Measurements from ENCODE around the gene AFAP1L2. TPM values are rescaled to one million over a fixed set of nuclear protein-coding genes. Genes with fewer than 3 reads are reported as not detected.
"Not testable (repeated sequence)": the region's sequence is repeated elsewhere in the genome, so short reads cannot be mapped to it uniquely, and the experiment has no call there.

AFAP1L2 gene
- polyA plus RNA-seq, 2 donors, result 7.8 to 8.2 TPM

- H3K4me1 ChIP-seq (ENCODE audit: control insufficient read depth in 2 of 2, insufficient read depth in 2 of 2, low read length in 1 of 2), result peaks cover 6 to 17% of the 10 kb centered on the region in 2 donors
- H3K27me3 ChIP-seq (ENCODE audit: control insufficient read depth in 1 of 2, insufficient read depth in 2 of 2, low read length in 2 of 2), result no peaks in the 10 kb centered on the region
- peaks cover 0 to 2% of the 10 kb centered on the region in 2 donors for H3K36me3 ChIP-seq (ENCODE audit: control insufficient read depth in 2 of 2, insufficient read depth in 2 of 2, low read length in 1 of 2)
- no peak overlapping the region for H3K27ac ChIP-seq (ENCODE audit: low read depth in 2 of 2, low read length in 1 of 2)
- WGBS, 2 donors, result 67 to 71% methylated on average over 6 of the region's 6 CpGs
- no peaks in the 10 kb centered on the region for H3K9me3 ChIP-seq (ENCODE audit: control insufficient read depth in 2 of 2, insufficient read depth in 1 of 2, low read depth in 1 of 2, low read length in 1 of 2)
- H3K4me3 ChIP-seq (ENCODE audit: low read depth in 1 of 2, low read length in 2 of 2), result no peak overlapping the region
Observed at GRCh38 chr10:114334301-114334700, 70.0 kb downstream of the AFAP1L2 start.

- H3K36me3 ChIP-seq (ENCODE audit: control insufficient read depth in 2 of 2, insufficient read depth in 2 of 2, low read length in 1 of 2); H3K4me3 ChIP-seq (ENCODE audit: low read depth in 1 of 2, low read length in 2 of 2); H3K27me3 ChIP-seq (ENCODE audit: control insufficient read depth in 1 of 2, insufficient read depth in 2 of 2, low read length in 2 of 2); H3K27ac ChIP-seq (ENCODE audit: low read depth in 2 of 2, low read length in 1 of 2); H3K9me3 ChIP-seq (ENCODE audit: control insufficient read depth in 2 of 2, insufficient read depth in 1 of 2, low read depth in 1 of 2, low read length in 1 of 2): not testable (repeated sequence)
- WGBS, 2 donors, result 89 to 92% methylated on average over 5 of the region's 5 CpGs
- H3K4me1 ChIP-seq (ENCODE audit: control insufficient read depth in 2 of 2, insufficient read depth in 2 of 2, low read length in 1 of 2), result peaks cover 6 to 21% of the 10 kb centered on the region in 2 donors
Observed at GRCh38 chr10:114333441-114333840, 70.9 kb downstream of the AFAP1L2 start.

DNA sequence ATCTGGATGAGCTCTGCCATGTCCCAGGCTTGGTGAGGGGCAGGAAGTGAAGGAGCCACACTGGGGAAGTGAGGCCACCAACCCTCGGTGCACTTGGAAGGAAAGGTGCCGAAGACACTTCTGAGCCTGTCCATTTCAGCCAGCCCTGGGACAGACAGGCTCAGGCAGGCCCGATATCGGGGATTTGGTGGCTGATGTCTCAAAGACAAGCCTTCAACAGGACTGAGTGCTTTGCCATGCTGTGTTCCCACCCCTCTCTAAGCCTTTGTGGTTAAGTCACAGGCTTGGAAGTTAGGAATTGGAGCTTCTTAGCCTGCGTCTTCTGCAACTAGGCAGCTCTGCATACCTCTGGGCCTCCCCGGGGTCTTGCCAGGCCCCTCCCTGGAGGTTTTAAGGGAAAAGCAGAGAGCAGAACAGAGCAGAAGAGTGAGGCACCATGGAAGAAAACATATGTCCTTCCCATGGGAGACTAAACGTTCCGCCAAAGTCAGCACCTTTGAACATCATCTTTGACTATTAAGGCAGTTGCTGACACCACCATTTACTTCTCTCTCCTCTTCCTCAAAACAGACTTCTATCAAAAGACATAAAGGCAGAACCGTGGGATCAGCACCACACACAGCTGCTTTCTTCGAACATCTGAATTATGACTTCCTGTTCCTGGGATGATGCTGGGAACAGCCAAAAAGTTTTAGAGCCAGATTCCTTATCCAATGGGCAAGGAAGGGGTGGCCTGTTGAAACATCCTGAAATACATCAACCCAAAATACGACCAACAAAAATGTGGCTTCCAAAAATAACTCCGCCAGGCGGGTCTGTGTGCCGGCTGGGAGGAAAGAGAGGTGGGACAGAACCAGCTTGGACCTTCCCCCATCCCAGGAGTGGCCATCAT lies 71.8 kb downstream of the AFAP1L2 start:
- no peak overlapping the region for H3K4me3 ChIP-seq (ENCODE audit: low read depth in 1 of 2, low read length in 2 of 2)
- no peaks in the 10 kb centered on the region for H3K9me3 ChIP-seq (ENCODE audit: control insufficient read depth in 2 of 2, insufficient read depth in 1 of 2, low read depth in 1 of 2, low read length in 1 of 2)
- H3K27ac ChIP-seq (ENCODE audit: low read depth in 2 of 2, low read length in 1 of 2), result peak overlapping the region; percentile 1 to 34
- whole genome bisulfite sequencing, 2 donors, result 53 to 60% methylated on average over 14 of the region's 14 CpGs
- peaks cover 4 to 17% of the 10 kb centered on the region in 2 donors for H3K4me1 ChIP-seq (ENCODE audit: control insufficient read depth in 2 of 2, insufficient read depth in 2 of 2, low read length in 1 of 2)
- no peaks in the 10 kb centered on the region for H3K27me3 ChIP-seq (ENCODE audit: control insufficient read depth in 1 of 2, insufficient read depth in 2 of 2, low read length in 2 of 2)
- H3K36me3 ChIP-seq (ENCODE audit: control insufficient read depth in 2 of 2, insufficient read depth in 2 of 2, low read length in 1 of 2), result peaks cover 0 to 6% of the 10 kb centered on the region in 2 donors

DNA sequence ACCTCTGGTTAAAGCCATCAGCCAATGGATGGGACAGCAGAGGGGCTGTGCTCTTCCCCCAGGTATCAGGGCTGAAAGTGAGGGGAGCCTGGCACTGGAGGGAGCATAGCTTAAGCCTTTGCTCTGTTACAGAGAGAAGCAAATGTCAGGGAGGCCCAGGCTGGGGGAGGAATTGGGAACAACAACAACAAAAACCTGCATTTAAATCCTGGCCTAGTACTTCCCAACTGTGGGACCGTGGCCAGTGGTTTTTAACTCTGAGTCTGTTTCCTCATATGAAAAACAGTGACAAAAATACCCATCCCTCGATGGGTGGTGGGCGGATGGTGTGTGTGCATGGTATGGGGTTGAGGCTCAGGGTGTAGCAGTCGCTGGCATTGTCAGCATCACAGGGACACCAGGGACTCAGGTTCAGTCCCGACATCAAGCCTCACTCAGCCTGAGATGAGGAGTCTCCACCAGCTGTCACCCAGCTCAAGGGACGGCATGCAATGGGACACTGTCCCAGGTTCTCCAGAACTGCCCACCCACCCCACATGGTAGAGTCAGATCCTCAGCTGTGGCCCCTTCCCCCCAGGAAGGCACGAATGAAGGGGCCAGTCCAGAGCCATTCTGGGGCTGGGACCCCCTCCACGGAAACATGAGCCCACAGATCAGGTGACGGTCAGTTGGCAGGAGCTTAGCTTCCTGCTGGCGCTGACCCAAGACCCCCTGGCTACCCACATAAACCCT lies 74.5 kb downstream of the AFAP1L2 start:
- Histone ChIP-seq H3K27me3 (ENCODE audit: control insufficient read depth in 1 of 2, insufficient read depth in 2 of 2, low read length in 2 of 2) (no peaks in the 10 kb centered on the region), H3K4me1 (ENCODE audit: control insufficient read depth in 2 of 2, insufficient read depth in 2 of 2, low read length in 1 of 2) (peaks cover 2 to 8% of the 10 kb centered on the region in 2 donors), H3K27ac (ENCODE audit: low read depth in 2 of 2, low read length in 1 of 2) (no peak overlapping the region), H3K4me3 (ENCODE audit: low read depth in 1 of 2, low read length in 2 of 2) (no peak overlapping the region), H3K9me3 (ENCODE audit: control insufficient read depth in 2 of 2, insufficient read depth in 1 of 2, low read depth in 1 of 2, low read length in 1 of 2) (no peaks in the 10 kb centered on the region), H3K36me3 (ENCODE audit: control insufficient read depth in 2 of 2, insufficient read depth in 2 of 2, low read length in 1 of 2) (peaks cover 0 to 6% of the 10 kb centered on the region in 2 donors)
- 73 to 75% methylated on average over 10 of the region's 10 CpGs for WGBS, 2 donors

DNA sequence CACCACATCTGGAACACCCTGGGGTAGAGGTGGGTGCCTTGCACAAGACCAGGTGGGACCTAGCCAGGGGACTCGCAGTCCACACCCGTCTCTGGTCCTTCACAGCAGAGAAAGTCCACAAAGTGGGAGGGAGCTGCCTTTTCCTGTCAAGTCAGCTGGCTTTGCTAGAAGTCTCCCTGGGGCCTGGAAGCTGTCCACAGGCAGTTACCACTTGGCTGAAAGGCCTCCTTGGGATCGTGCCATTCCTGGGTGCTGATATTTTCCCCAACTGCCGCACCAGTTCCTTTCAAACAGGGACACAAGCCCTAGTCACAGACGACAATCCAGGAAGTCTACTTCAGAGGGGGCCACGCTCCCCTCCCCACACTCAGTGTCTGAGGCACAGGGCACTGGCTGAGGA lies 75.4 kb downstream of the AFAP1L2 start:
- Histone ChIP-seq H3K36me3 (ENCODE audit: control insufficient read depth in 2 of 2, insufficient read depth in 2 of 2, low read length in 1 of 2) (peaks cover 0 to 6% of the 10 kb centered on the region in 2 donors), H3K27me3 (ENCODE audit: control insufficient read depth in 1 of 2, insufficient read depth in 2 of 2, low read length in 2 of 2) (no peaks in the 10 kb centered on the region), H3K4me3 (ENCODE audit: low read depth in 1 of 2, low read length in 2 of 2) (no peak overlapping the region), H3K9me3 (ENCODE audit: control insufficient read depth in 2 of 2, insufficient read depth in 1 of 2, low read depth in 1 of 2, low read length in 1 of 2) (no peaks in the 10 kb centered on the region), H3K4me1 (ENCODE audit: control insufficient read depth in 2 of 2, insufficient read depth in 2 of 2, low read length in 1 of 2) (peaks cover 2 to 8% of the 10 kb centered on the region in 2 donors), H3K27ac (ENCODE audit: low read depth in 2 of 2, low read length in 1 of 2) (no peak overlapping the region)
- 44 to 68% methylated on average over 6 of the region's 6 CpGs for WGBS, 2 donors

- WGBS, 2 donors, result 74 to 78% methylated on average over 6 of the region's 6 CpGs
- Histone ChIP-seq H3K27me3 (ENCODE audit: control insufficient read depth in 1 of 2, insufficient read depth in 2 of 2, low read length in 2 of 2) (no peaks in the 10 kb centered on the region), H3K36me3 (ENCODE audit: control insufficient read depth in 2 of 2, insufficient read depth in 2 of 2, low read length in 1 of 2) (peaks cover 0 to 6% of the 10 kb centered on the region in 2 donors), H3K4me1 (ENCODE audit: control insufficient read depth in 2 of 2, insufficient read depth in 2 of 2, low read length in 1 of 2) (peaks cover 2 to 8% of the 10 kb centered on the region in 2 donors), H3K9me3 (ENCODE audit: control insufficient read depth in 2 of 2, insufficient read depth in 1 of 2, low read depth in 1 of 2, low read length in 1 of 2) (no peaks in the 10 kb centered on the region), H3K4me3 (ENCODE audit: low read depth in 1 of 2, low read length in 2 of 2) (no peak overlapping the region), H3K27ac (ENCODE audit: low read depth in 2 of 2, low read length in 1 of 2) (no peak overlapping the region)
Observed at GRCh38 chr10:114328441-114328812, 75.9 kb downstream of the AFAP1L2 start.

DNA sequence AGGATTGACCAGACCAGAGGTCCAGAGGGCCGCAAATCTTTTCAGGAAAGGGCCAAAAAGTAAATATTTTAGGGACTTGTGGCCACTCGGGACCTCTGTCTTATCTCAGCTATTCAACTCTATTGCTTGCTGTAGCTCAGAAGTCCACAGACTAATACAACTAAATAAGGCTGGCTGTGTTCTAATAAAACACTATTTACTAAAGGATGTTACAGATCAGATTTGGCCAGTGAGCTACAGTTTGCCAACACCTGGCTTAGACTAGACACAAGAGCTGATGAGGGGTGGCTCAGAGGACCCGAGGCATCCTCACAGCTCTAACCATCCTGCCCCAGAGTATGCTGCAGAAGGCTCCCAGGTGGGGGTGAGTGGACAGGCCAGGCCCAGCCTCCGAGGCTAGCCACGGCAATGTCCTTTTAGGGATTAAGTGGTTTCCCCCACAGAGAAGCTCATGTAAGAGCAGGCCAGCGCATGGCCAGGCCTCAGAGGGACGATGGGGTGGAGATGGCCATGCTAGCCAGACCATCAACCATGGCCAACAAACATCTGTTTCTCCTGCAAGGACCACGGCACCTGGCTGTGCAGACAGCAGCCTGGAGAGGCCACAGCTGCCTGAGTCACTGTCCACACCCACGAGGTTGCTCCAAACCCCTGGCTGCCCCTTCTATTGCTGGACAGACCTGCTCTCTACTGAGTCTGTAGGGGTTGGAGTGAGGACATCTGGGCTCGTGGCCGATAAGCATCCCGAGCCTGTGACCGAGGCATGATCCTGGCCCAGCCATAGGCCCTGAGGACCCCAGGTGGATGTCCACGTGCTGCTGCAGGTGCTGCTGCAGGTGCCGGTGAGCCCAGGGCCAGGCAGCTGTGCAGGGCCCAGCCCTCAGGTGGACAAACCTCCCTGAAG lies 76.5 kb downstream of the AFAP1L2 start:
- 87 to 90% methylated on average over 15 of the region's 15 CpGs for WGBS, 2 donors
- peaks cover 2 to 8% of the 10 kb centered on the region in 2 donors for H3K4me1 ChIP-seq (ENCODE audit: control insufficient read depth in 2 of 2, insufficient read depth in 2 of 2, low read length in 1 of 2)
- H3K27me3 ChIP-seq (ENCODE audit: control insufficient read depth in 1 of 2, insufficient read depth in 2 of 2, low read length in 2 of 2), result no peaks in the 10 kb centered on the region
- no peaks in the 10 kb centered on the region for H3K9me3 ChIP-seq (ENCODE audit: control insufficient read depth in 2 of 2, insufficient read depth in 1 of 2, low read depth in 1 of 2, low read length in 1 of 2)
- no peak overlapping the region for H3K27ac ChIP-seq (ENCODE audit: low read depth in 2 of 2, low read length in 1 of 2)
- no peak overlapping the region for H3K4me3 ChIP-seq (ENCODE audit: low read depth in 1 of 2, low read length in 2 of 2)
- peaks cover 0 to 6% of the 10 kb centered on the region in 2 donors for H3K36me3 ChIP-seq (ENCODE audit: control insufficient read depth in 2 of 2, insufficient read depth in 2 of 2, low read length in 1 of 2)

DNA sequence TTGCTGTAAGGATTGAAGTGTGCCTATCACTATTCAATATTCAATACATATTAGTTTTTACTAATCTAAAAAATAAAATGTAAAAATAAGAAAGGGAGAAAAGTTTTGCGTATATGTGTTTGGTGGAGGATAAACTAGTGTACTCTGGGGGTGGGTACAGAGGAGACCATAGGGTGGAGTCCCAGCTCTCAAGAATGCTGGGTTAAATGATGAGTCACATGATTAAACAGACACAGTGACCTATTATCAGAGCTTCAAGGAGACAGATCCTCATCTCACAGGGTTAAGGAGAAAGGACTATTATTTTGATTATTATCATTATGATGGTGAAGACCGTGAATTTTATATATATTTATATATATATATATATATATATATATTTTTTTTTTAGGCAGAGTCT lies 77.5 kb downstream of the AFAP1L2 start:
- H3K27me3 ChIP-seq (ENCODE audit: control insufficient read depth in 1 of 2, insufficient read depth in 2 of 2, low read length in 2 of 2), result no peaks in the 10 kb centered on the region
- peaks cover 2 to 4% of the 10 kb centered on the region in 2 donors for H3K4me1 ChIP-seq (ENCODE audit: control insufficient read depth in 2 of 2, insufficient read depth in 2 of 2, low read length in 1 of 2)
- WGBS, 2 donors, result 84 to 88% methylated on average over 2 of the region's 2 CpGs
- no peaks in the 10 kb centered on the region for H3K9me3 ChIP-seq (ENCODE audit: control insufficient read depth in 2 of 2, insufficient read depth in 1 of 2, low read depth in 1 of 2, low read length in 1 of 2)
- H3K4me3 ChIP-seq (ENCODE audit: low read depth in 1 of 2, low read length in 2 of 2), result no peak overlapping the region
- peaks cover 0 to 6% of the 10 kb centered on the region in 2 donors for H3K36me3 ChIP-seq (ENCODE audit: control insufficient read depth in 2 of 2, insufficient read depth in 2 of 2, low read length in 1 of 2)
- no peak overlapping the region for H3K27ac ChIP-seq (ENCODE audit: low read depth in 2 of 2, low read length in 1 of 2)

- Histone ChIP-seq H3K27me3 (ENCODE audit: control insufficient read depth in 1 of 2, insufficient read depth in 2 of 2, low read length in 2 of 2) (no peaks in the 10 kb centered on the region), H3K27ac (ENCODE audit: low read depth in 2 of 2, low read length in 1 of 2) (no peak overlapping the region), H3K36me3 (ENCODE audit: control insufficient read depth in 2 of 2, insufficient read depth in 2 of 2, low read length in 1 of 2) (peaks cover 0 to under 1% of the 10 kb centered on the region in 2 donors), H3K4me1 (ENCODE audit: control insufficient read depth in 2 of 2, insufficient read depth in 2 of 2, low read length in 1 of 2) (peaks cover 7 to 9% of the 10 kb centered on the region in 2 donors), H3K4me3 (ENCODE audit: low read depth in 1 of 2, low read length in 2 of 2) (no peak overlapping the region), H3K9me3 (ENCODE audit: control insufficient read depth in 2 of 2, insufficient read depth in 1 of 2, low read depth in 1 of 2, low read length in 1 of 2) (no peaks in the 10 kb centered on the region)
- 68 to 77% methylated on average over 5 of the region's 5 CpGs for WGBS, 2 donors
Observed at GRCh38 chr10:114323023-114323422, 81.3 kb downstream of the AFAP1L2 start.
